K562 (cell line): ENCODE data around the gene MECP2. TPM values are rescaled to one million over a fixed set of nuclear protein-coding genes. Genes with fewer than 3 reads are reported as not detected.

Experiments used
- ATAC-seq: fragments of 200-7000 bp; cut with Tn5 transposase; 3 replicates; pipeline ENCODE4 v1.9.1; 2020; ENCODE audit warnings: moderate library complexity
- BruUV-seq: library from RNA; stranded (reverse); fragments of 400-500 nt; replicated peaks from 2 replicates; lab custom pipeline; 2021; lab: Mats Ljungman, UMichigan
- CTCF ChIA-PET: fragments of 300-600 bp; formaldehyde crosslinking; extraction: SDS; loops from one replicate; lab custom pipeline; 2021; ENCODE audit warnings: low intra/inter-chr PET ratio; lab: Yijun Ruan, JAX
- POLR2A ChIA-PET: fragments of 300-600, 350-650 bp; sonication (Branson Sonifier 250); formaldehyde crosslinking; extraction: SDS; loops from one replicate; lab custom pipeline; 2021; ENCODE audit warnings: antibody characterized with exemption, inconsistent platforms; lab: Yijun Ruan, JAX
- DNase-seq, 4 experiments: peaks; one replicate each; pipeline versions ENCODE4 v3.0.0 to v3.0.0-alpha.2; 2011 to 2018; ENCODE audit warnings: low spot score in 3 of 4, mixed read lengths in 3 of 4; ENCODE audit errors: extremely low read depth in 1 of 4
- FAIRE-seq: peaks from 2 replicates; lab custom pipeline; 2011; peaks lifted over from hg19 to GRCh38; lab: Jason Lieb, UNC
- H2AFZ ChIP-seq: 2 replicates; pipeline ENCODE4 v1.6.0; 2011; ENCODE audit warnings: low read depth, low read length, control low read depth, inconsistent platforms
- H3K27ac ChIP-seq: fragments of 200-600 bp; 3 replicates; pipeline ENCODE4 v1.8.0; 2011; ENCODE audit warnings: low read depth, mild to moderate bottlenecking, control low read depth, inconsistent platforms, low read length, moderate library complexity, mixed read lengths; ENCODE audit errors: extremely low read depth
- H3K27me3 ChIP-seq, 2 experiments: fragments of 300-600 bp in 1 of 2; 2 replicates in 1 of 2; 3 replicates in 1 of 2; pipeline versions ENCODE4 v1.6.0 to v1.8.0; 2011; ENCODE audit warnings: inconsistent platforms in 2 of 2, low read length in 2 of 2, mild to moderate bottlenecking in 1 of 2, mixed read lengths in 1 of 2, moderate library complexity in 1 of 2; ENCODE audit not compliant: control insufficient read depth in 2 of 2, insufficient read depth in 2 of 2
- H3K36me3 ChIP-seq: fragments of 300-600 bp; 3 replicates; pipeline ENCODE4 v1.8.0; 2011; ENCODE audit warnings: mild to moderate bottlenecking, low read length, inconsistent platforms; ENCODE audit not compliant: control insufficient read depth, insufficient read depth
- H3K4me1 ChIP-seq, 2 experiments: fragments of 200-600 bp in 1 of 2; replicated peaks in 1 of 2; 2 replicates in 1 of 2; 3 replicates in 1 of 2; pipeline versions ENCODE4 v1.5.1 to v1.8.0; 2011; ENCODE audit warnings: inconsistent platforms in 2 of 2, low read length in 2 of 2, mild to moderate bottlenecking in 1 of 2, mixed read lengths in 1 of 2, moderate library complexity in 1 of 2; ENCODE audit not compliant: control insufficient read depth in 2 of 2, insufficient read depth in 2 of 2
- H3K4me2 ChIP-seq: 2 replicates; pipeline ENCODE4 v1.6.1; 2011; ENCODE audit warnings: low read length, control low read depth, inconsistent platforms, mixed read lengths; ENCODE audit not compliant: insufficient read depth
- H3K4me3 ChIP-seq: fragments of 200-600 bp; sonication (generic), shearing (Covaris generic); 2 replicates; pipeline ENCODE4 v1.5.1; 2016; ENCODE audit warnings: control low read depth, inconsistent platforms
- H3K79me2 ChIP-seq: fragments of 200-600 bp; 3 replicates; pipeline ENCODE4 v1.8.0; 2011; ENCODE audit warnings: low read length, inconsistent platforms; ENCODE audit not compliant: control insufficient read depth, insufficient read depth
- H3K9ac ChIP-seq, 2 experiments: 2 replicates each; pipeline versions ENCODE4 v1.6.0 to v1.6.1; 2011; ENCODE audit warnings: low read depth in 2 of 2, low read length in 2 of 2, control low read depth in 1 of 2, inconsistent platforms in 1 of 2, mild to moderate bottlenecking in 1 of 2, mixed read lengths in 1 of 2; ENCODE audit not compliant: insufficient read depth in 1 of 2
- H3K9me1 ChIP-seq: one replicate; pipeline ENCODE4 v1.6.0; 2011; ENCODE audit warnings: inconsistent platforms, mild to moderate bottlenecking, low read length, moderate library complexity; ENCODE audit not compliant: control insufficient read depth, insufficient read depth
- H3K9me3 ChIP-seq: replicated peaks from 2 replicates; pipeline ENCODE4 v1.5.1; 2011; ENCODE audit warnings: low read depth, low read length, inconsistent platforms; ENCODE audit not compliant: control insufficient read depth, insufficient read depth
- H4K20me1 ChIP-seq: replicated peaks from 2 replicates; pipeline ENCODE4 v1.6.1; 2011; ENCODE audit warnings: low read length, inconsistent platforms, mixed read lengths; ENCODE audit not compliant: control insufficient read depth, insufficient read depth
- HEY1 ChIP-seq: fragments of 250-450 bp; sonication (Bioruptor Pico); IDR thresholded peaks from 2 replicates; pipeline ENCODE4 v1.5.0; 2020; ENCODE audit warnings: mild to moderate bottlenecking, moderate library complexity, borderline replicate concordance
- MAZ ChIP-seq, 2 experiments: fragments of 450-650 bp in 1 of 2; sonication (generic) in 1 of 2; formaldehyde crosslinking; IDR thresholded peaks in 1 of 2; conservative IDR thresholded peaks in 1 of 2; 2 replicates each; pipeline versions ENCODE4 v1.4.0 to v1.5.0; 2020; ENCODE audit warnings: mild to moderate bottlenecking in 1 of 2, missing genetic modification reagents in 1 of 2
- POLR2AphosphoS2 ChIP-seq: IDR thresholded peaks from 2 replicates; pipeline ENCODE4 v1.6.1; 2012; ENCODE audit warnings: low read length, improper control_type of control experiment
- RBFOX2 ChIP-seq: fragments of 200-400 bp; formaldehyde crosslinking; IDR thresholded peaks from 2 replicates; pipeline ENCODE4 v1.6.1; 2017; ENCODE audit warnings: low read depth, mild to moderate bottlenecking, low read length, moderate library complexity
- ZFP91 ChIP-seq: sonication (generic); formaldehyde crosslinking; IDR thresholded peaks from 2 replicates; pipeline ENCODE4 v1.8.0; 2022; ENCODE audit warnings: mild to moderate bottlenecking, missing genetic modification reagents
- WGBS: fragments of 100-300 bp; shearing (Covaris generic); methylation state at CpG from one replicate; pipeline ENCODE4 v1.1.6; 2016; ENCODE audit warnings: low coverage, mixed read lengths; ENCODE audit not compliant: insufficient coverage; ENCODE audit errors: missing lambda C conversion rate; 5-methylcytosine and 5-hydroxymethylcytosine counted together
- in situ Hi-C: fragments of 300-500 bp; cut with MboI; formaldehyde crosslinking; loops from 4 replicates; pipeline ENCODE4 v1.15.0; 2018; ENCODE audit warnings: inconsistent platforms, mixed read lengths
- intact Hi-C: fragments of 100-400 bp; cut with micrococcal nuclease; formaldehyde crosslinking; loops from 2 replicates; pipeline ENCODE4 v1.14.2; 2022
- polyA plus RNA-seq, 8 experiments: library from polyadenylated mRNA; depleted of rRNA in 4 of 8; stranded (reverse) in 5 of 8; unstranded in 3 of 8; fragments of >200 nt; fragmentation: Nextera tagmentation in 2 of 8; fragmentation: Illumina TruSeq in 1 of 8; extraction: Ambion mirVana in 2 of 8; extraction: Trizol in 1 of 8; gene quantifications; 2 replicates each; pipeline versions ENCODE4 v1.2.1 to v1.2.3, GENCODE V29; 2011 to 2014; ENCODE audit warnings: inconsistent platforms in 1 of 8, missing spikeins in 1 of 8
- total RNA-seq, 7 experiments: library from RNA; depleted of rRNA in 6 of 7; stranded (reverse); fragments of >200 nt in 6 of 7; fragmentation: Illumina TruSeq in 2 of 7; extraction: Trizol in 2 of 7; gene quantifications; 2 replicates each; pipeline versions ENCODE4 v1.2.1 to v1.2.3, GENCODE V29; 2011 to 2021; ENCODE audit warnings: low replicate concordance in 1 of 7
- TF ChIP-seq, protein P1 (sequence below), 2 experiments: fragments of 450-650 bp in 1 of 2; IDR thresholded peaks; 2 replicates each; pipeline ENCODE4 v1.6.1; 2011 to 2017; ENCODE audit warnings: low read depth in 2 of 2, antibody characterized with exemption in 1 of 2, borderline replicate concordance in 1 of 2, low read length in 1 of 2, mild to moderate bottlenecking in 1 of 2, mixed read lengths in 1 of 2; ENCODE audit not compliant: control insufficient read depth in 1 of 2
- TF ChIP-seq, protein P2 (sequence below): fragments of 200-800 bp; sonication (Bioruptor generic); IDR thresholded peaks from 2 replicates; pipeline ENCODE4 v1.6.1; 2016; ENCODE audit warnings: missing genetic modification characterization, missing compliant biosample characterization

The MECP2 gene
- total and polyA plus RNA-seq, 9 of the 15 experiments (the other 6 are each of a cell fraction or from before 2014, with no cell fraction given) = 2.1 to 50.9 (median 30.5) TPM

DNA sequence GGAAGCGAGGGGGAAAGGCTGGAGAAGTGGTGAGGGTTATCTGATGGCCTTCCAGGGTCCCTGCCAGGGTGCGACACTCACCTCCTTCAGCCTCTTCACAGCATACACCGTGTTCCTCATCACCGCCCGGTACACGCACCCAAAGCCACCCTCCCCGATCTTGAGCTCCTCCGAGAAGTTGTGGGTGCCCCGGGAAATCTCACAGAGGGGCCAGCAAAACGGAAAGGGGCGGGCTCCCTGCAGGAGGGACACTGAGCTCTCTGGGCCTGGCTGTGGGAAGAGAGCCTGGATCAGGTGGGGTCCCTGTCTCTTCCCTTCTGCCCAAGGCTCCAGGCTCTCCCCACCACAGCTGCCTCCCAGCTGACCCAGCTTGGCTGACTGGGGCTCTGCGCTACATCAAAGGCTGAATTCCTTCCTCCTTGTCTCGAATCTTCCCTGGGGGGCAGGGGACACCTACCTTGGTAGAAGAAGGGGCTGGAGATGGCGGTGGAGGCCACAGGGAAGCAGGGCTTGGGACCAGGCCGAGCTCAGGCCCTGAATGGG lies 78.9 kb downstream of the MECP2 start (continued):
- TF ChIP-seq ZFP91 (CRISPR knock-in tag) = no peak

GRCh38 chrX:154017766-154018517 lies 79.6 kb downstream of the MECP2 start:
- no peak for ATAC-seq
- no peaks in the 10 kb centered on the region for H3K9me1 ChIP-seq
- peaks cover 58% of the 10 kb centered on the region for H3K36me3 ChIP-seq
- intact Hi-C loops (no loop called here), in situ Hi-C loops (no loop called here)
- H4K20me1 ChIP-seq = no peaks in the 10 kb centered on the region; the same call in 1 of the 2 replicates
- H3K9me3 ChIP-seq = no peaks in the 10 kb centered on the region
- POLR2A ChIA-PET = interaction anchor here (0.7 to 1.4 kb wide), 5 partner anchors 9 to 73 kb away, joined by 3 to 6 read pairs (median 4); no protein-coding TSS in a partner anchor
- peak overlapping the region; percentile 93 for H3K27ac ChIP-seq
- H3K9ac ChIP-seq = peak overlapping the region; percentile 93 to 99
- BruUV-seq = no TSS peak
- peaks cover 60% of the 10 kb centered on the region for H3K79me2 ChIP-seq
- no peak for FAIRE-seq
- H3K4me2 ChIP-seq = peak overlapping the region; percentile 92
- WGBS = 70% methylated on average over 2 of the region's 26 CpGs
- DNase-seq = no peak
- H3K4me3 ChIP-seq = peak overlapping the region; percentile 81
- H3K4me1 ChIP-seq = peaks cover 21 to 83% of the 10 kb centered on the region in 2 experiments
- H3K27me3 ChIP-seq = no peaks in the 10 kb centered on the region
- CTCF ChIA-PET = no interaction called here
- H2AFZ ChIP-seq = no peak overlapping the region
- TF ChIP-seq, protein P1, sequence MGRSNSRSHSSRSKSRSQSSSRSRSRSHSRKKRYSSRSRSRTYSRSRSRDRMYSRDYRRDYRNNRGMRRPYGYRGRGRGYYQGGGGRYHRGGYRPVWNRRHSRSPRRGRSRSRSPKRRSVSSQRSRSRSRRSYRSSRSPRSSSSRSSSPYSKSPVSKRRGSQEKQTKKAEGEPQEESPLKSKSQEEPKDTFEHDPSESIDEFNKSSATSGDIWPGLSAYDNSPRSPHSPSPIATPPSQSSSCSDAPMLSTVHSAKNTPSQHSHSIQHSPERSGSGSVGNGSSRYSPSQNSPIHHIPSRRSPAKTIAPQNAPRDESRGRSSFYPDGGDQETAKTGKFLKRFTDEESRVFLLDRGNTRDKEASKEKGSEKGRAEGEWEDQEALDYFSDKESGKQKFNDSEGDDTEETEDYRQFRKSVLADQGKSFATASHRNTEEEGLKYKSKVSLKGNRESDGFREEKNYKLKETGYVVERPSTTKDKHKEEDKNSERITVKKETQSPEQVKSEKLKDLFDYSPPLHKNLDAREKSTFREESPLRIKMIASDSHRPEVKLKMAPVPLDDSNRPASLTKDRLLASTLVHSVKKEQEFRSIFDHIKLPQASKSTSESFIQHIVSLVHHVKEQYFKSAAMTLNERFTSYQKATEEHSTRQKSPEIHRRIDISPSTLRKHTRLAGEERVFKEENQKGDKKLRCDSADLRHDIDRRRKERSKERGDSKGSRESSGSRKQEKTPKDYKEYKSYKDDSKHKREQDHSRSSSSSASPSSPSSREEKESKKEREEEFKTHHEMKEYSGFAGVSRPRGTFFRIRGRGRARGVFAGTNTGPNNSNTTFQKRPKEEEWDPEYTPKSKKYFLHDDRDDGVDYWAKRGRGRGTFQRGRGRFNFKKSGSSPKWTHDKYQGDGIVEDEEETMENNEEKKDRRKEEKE (IDR thresholded peaks at IDR 0.05; ENCODE audit: borderline replicate concordance in 1 of 2, control insufficient read depth in 1 of 2, low read depth in 2 of 2, low read length in 1 of 2) = no peak
- TF ChIP-seq HEY1 (CRISPR knock-in tag) (no peak), MAZ (CRISPR knock-in tag; conservative IDR thresholded peaks at IDR 0.05 in 1 of 2, IDR thresholded peaks at IDR 0.05 in 1 of 2) (no peak), RBFOX2 (peak; percentile 80), POLR2AphosphoS2 (no peak)
- TF ChIP-seq, protein P2, sequence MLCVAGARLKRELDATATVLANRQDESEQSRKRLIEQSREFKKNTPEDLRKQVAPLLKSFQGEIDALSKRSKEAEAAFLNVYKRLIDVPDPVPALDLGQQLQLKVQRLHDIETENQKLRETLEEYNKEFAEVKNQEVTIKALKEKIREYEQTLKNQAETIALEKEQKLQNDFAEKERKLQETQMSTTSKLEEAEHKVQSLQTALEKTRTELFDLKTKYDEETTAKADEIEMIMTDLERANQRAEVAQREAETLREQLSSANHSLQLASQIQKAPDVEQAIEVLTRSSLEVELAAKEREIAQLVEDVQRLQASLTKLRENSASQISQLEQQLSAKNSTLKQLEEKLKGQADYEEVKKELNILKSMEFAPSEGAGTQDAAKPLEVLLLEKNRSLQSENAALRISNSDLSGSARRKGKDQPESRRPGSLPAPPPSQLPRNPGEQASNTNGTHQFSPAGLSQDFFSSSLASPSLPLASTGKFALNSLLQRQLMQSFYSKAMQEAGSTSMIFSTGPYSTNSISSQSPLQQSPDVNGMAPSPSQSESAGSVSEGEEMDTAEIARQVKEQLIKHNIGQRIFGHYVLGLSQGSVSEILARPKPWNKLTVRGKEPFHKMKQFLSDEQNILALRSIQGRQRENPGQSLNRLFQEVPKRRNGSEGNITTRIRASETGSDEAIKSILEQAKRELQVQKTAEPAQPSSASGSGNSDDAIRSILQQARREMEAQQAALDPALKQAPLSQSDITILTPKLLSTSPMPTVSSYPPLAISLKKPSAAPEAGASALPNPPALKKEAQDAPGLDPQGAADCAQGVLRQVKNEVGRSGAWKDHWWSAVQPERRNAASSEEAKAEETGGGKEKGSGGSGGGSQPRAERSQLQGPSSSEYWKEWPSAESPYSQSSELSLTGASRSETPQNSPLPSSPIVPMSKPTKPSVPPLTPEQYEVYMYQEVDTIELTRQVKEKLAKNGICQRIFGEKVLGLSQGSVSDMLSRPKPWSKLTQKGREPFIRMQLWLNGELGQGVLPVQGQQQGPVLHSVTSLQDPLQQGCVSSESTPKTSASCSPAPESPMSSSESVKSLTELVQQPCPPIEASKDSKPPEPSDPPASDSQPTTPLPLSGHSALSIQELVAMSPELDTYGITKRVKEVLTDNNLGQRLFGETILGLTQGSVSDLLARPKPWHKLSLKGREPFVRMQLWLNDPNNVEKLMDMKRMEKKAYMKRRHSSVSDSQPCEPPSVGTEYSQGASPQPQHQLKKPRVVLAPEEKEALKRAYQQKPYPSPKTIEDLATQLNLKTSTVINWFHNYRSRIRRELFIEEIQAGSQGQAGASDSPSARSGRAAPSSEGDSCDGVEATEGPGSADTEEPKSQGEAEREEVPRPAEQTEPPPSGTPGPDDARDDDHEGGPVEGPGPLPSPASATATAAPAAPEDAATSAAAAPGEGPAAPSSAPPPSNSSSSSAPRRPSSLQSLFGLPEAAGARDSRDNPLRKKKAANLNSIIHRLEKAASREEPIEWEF = no peak
